Epithelial cell of alveolus of lung (primary cell): Measurements from ENCODE around the gene MAP3K7. TPM values are rescaled to one million over a fixed set of nuclear protein-coding genes. Genes with fewer than 3 reads are reported as not detected.

Experiments
- total RNA-seq: library from RNA; depleted of rRNA; stranded (reverse); fragments of >200 nt; gene quantifications from 2 replicates; pipeline ENCODE4 v1.2.1, GENCODE V29; 2015

Gene MAP3K7
- total RNA-seq = 22.8 and 24.0 TPM in 2 replicates

DNA sequence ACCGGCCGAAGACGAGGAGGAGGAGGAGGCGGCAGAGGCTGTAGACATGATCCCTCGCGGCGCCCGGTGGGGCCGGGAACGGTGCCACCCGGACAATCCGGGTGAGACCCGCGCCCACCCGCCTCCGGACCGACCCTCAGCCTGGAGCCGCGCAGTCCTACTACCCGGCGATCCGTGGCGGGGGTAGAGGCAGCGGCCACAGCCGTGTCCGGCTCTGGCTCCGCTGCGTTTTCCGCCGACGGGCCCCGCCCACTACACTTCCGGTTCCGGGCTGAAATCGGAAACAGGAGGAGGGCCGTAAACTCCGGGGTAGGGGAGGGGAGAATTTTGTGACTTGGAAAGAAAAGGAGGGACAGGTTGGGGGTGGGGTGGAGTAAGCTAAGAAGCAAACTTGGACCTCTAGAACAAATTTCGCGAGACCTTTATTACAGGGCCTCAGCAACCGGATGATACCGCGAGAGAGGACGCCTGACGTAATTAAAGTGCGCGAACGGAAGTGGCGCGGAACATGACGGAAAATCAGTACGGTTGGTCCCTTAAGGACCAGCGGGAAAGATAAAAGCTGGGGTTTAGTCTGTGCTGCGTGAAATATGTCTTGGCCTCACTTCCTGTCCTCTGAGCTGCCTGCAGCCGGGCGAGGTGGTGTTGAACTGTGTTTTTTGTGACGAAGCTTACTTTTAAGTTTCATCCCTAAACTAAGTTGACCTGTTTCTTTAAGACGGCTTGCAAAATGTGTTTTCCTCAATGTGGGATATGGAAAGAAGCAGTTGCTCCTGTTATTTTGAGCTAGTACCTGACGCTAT lies at the start of gene MAP3K7:
TSS of gene MAP3K7 (minus strand) at position 237 of the 803 bp plus-strand sequence. CDS start at position 48, 189 bp downstream.

